HG02798 (cell line): ENCODE results near the gene PRKAR1B.

Experiments
- ATAC-seq: cut with Tn5 transposase; IDR thresholded peaks from one replicate; pipeline ENCODE4 v1.9.1; 2021; ENCODE audit warnings: mild to moderate bottlenecking; ENCODE audit not compliant: unreplicated experiment, poor library complexity

Gene PRKAR1B

GRCh38 chr7:537911-538634, 189.0 kb downstream of the PRKAR1B start:
- ATAC-seq, result no peak

GRCh38 chr7:536231-536630, 190.8 kb downstream of the PRKAR1B start:
- ATAC-seq, result no peak

- ATAC-seq, result no peak
Observed at GRCh38 chr7:534959-535358, 192.1 kb downstream of the PRKAR1B start.

- no peak for ATAC-seq
Observed at GRCh38 chr7:534075-534474, 193.0 kb downstream of the PRKAR1B start.

- no peak for ATAC-seq
Observed at GRCh38 chr7:533266-533665, 193.8 kb downstream of the PRKAR1B start.

GRCh38 chr7:532379-533143, 194.5 kb downstream of the PRKAR1B start:
- ATAC-seq, result no peak

GRCh38 chr7:531777-532176, 195.3 kb downstream of the PRKAR1B start:
- ATAC-seq, result no peak

GRCh38 chr7:528451-528850, 198.6 kb downstream of the PRKAR1B start:
- no peak for ATAC-seq

GRCh38 chr7:527723-528122, 199.4 kb downstream of the PRKAR1B start:
- no peak for ATAC-seq

GRCh38 chr7:526460-527034, 200.5 kb downstream of the PRKAR1B start:
- ATAC-seq, result no peak

- ATAC-seq, result no peak
Observed at GRCh38 chr7:525740-526139, 201.3 kb downstream of the PRKAR1B start.

- ATAC-seq, result no peak
Observed at GRCh38 chr7:524800-525199, 202.3 kb downstream of the PRKAR1B start.

GRCh38 chr7:523347-524336, 203.4 kb downstream of the PRKAR1B start:
- ATAC-seq, result no peak

- no peak for ATAC-seq
Observed at GRCh38 chr7:522951-523314, 204.1 kb downstream of the PRKAR1B start.

GRCh38 chr7:522071-522950, 204.8 kb downstream of the PRKAR1B start:
- no peak for ATAC-seq

- no peak for ATAC-seq
Observed at GRCh38 chr7:521221-522070, 205.6 kb downstream of the PRKAR1B start.

- no peak for ATAC-seq
Observed at GRCh38 chr7:520503-521161, 206.4 kb downstream of the PRKAR1B start.
